Loucy (cell line): ENCODE results near the gene HMCN1.

Experiments used
- H2AFZ ChIP-seq: fragments of 200-600 bp; sonication (generic); 2 replicates; pipeline ENCODE4 v1.6.0; 2016; ENCODE audit warnings: antibody characterized with exemption, mild to moderate bottlenecking, low read length, moderate library complexity
- H3F3A ChIP-seq: fragments of 200-600 bp; 2 replicates; pipeline ENCODE4 v1.6.0; 2016; ENCODE audit warnings: antibody characterized with exemption, low read depth, mild to moderate bottlenecking
- H3K27me3 ChIP-seq: fragments of 200-600 bp; sonication (generic); 2 replicates; pipeline ENCODE4 v1.6.1; 2014; ENCODE audit warnings: low read length, mild to moderate bottlenecking; ENCODE audit not compliant: insufficient read depth, poor library complexity, severe bottlenecking
- H3K36me3 ChIP-seq: fragments of 200-600 bp; sonication (generic); 2 replicates; pipeline ENCODE4 v1.6.1; 2016; ENCODE audit warnings: low read length; ENCODE audit not compliant: insufficient read depth
- H3K4me1 ChIP-seq: fragments of 200-600 bp; sonication (generic); 2 replicates; pipeline ENCODE4 v1.5.1; 2014; ENCODE audit warnings: low read length, mild to moderate bottlenecking; ENCODE audit not compliant: insufficient read depth, poor library complexity, severe bottlenecking
- H3K4me2 ChIP-seq: fragments of 200-600 bp; sonication (generic); 2 replicates; pipeline ENCODE4 v1.6.0; 2014; ENCODE audit warnings: antibody characterized with exemption, low read length, low read depth, mild to moderate bottlenecking; ENCODE audit not compliant: poor library complexity, severe bottlenecking
- H3K4me3 ChIP-seq: fragments of 200-600 bp; sonication (generic); 2 replicates; pipeline ENCODE4 v1.5.1; 2014; ENCODE audit warnings: low read length, mild to moderate bottlenecking, mixed read lengths; ENCODE audit not compliant: poor library complexity, severe bottlenecking
- H3K79me2 ChIP-seq: fragments of 200-600 bp; sonication (generic); 2 replicates; pipeline ENCODE4 v1.6.1; 2014; ENCODE audit warnings: low read length; ENCODE audit not compliant: insufficient read depth
- H3K9ac ChIP-seq: fragments of 200-600 bp; sonication (generic); 2 replicates; pipeline ENCODE4 v1.6.0; 2014; ENCODE audit warnings: mild to moderate bottlenecking, low read depth, low read length, moderate library complexity; ENCODE audit not compliant: poor library complexity, severe bottlenecking
- H3K9me2 ChIP-seq: fragments of 200-600 bp; sonication (generic); replicated peaks from 2 replicates; pipeline ENCODE4 v1.6.1; 2016; ENCODE audit warnings: low read depth, low read length, mixed read lengths
- H3K9me3 ChIP-seq: fragments of 200-600 bp; sonication (generic); 2 replicates; pipeline ENCODE4 v1.6.1; 2014; ENCODE audit warnings: mild to moderate bottlenecking, antibody characterized with exemption, low read length, low read depth; ENCODE audit not compliant: insufficient read depth
- H4K20me1 ChIP-seq: fragments of 200-600 bp; sonication (generic); 2 replicates; pipeline ENCODE4 v1.6.0; 2014; ENCODE audit warnings: antibody characterized with exemption, low read length, mild to moderate bottlenecking; ENCODE audit not compliant: insufficient read depth, poor library complexity, severe bottlenecking
- CTCF ChIP-seq: fragments of 200-600 bp; sonication (generic); conservative IDR thresholded peaks from 2 replicates; pipeline ENCODE4 v1.5.1; 2014; ENCODE audit warnings: mild to moderate bottlenecking, antibody characterized with exemption, low read length
- EZH2phosphoT487 ChIP-seq: fragments of 200-600 bp; IDR thresholded peaks from 2 replicates; pipeline ENCODE4 v1.6.1; 2018; ENCODE audit warnings: antibody characterized with exemption, mild to moderate bottlenecking, moderate library complexity, borderline replicate concordance

Gene HMCN1

GRCh38 chr1:186102107-186102506 lies 367.9 kb downstream of the HMCN1 start:
- Histone ChIP-seq H3K27me3 (no peaks in the 10 kb centered on the region), H3K4me1 (no peaks in the 10 kb centered on the region), H3K4me2 (no peak overlapping the region), H2AFZ (no peak overlapping the region), H3K9me2 (no peaks in the 10 kb centered on the region), H3K9me3 (no peaks in the 10 kb centered on the region), H4K20me1 (no peaks in the 10 kb centered on the region), H3K79me2 (no peaks in the 10 kb centered on the region), H3K9ac (no peak overlapping the region), H3K4me3 (no peak overlapping the region), H3K36me3 (no peaks in the 10 kb centered on the region), H3F3A (no peaks in the 10 kb centered on the region)
- TF ChIP-seq EZH2phosphoT487 (no peak), CTCF (no peak)

- Histone ChIP-seq H3K27me3 (no peaks in the 10 kb centered on the region), H3K36me3 (no peaks in the 10 kb centered on the region), H3K79me2 (no peaks in the 10 kb centered on the region), H3F3A (no peaks in the 10 kb centered on the region), H3K9me2 (no peaks in the 10 kb centered on the region), H3K4me1 (no peaks in the 10 kb centered on the region), H3K9ac (no peak overlapping the region), H3K4me2 (no peak overlapping the region), H4K20me1 (no peaks in the 10 kb centered on the region), H2AFZ (no peak overlapping the region), H3K4me3 (no peak overlapping the region), H3K9me3 (no peaks in the 10 kb centered on the region)
- TF ChIP-seq EZH2phosphoT487 (no peak), CTCF (no peak)
Observed at GRCh38 chr1:186102547-186103148, 368.5 kb downstream of the HMCN1 start.

- Histone ChIP-seq H3K9ac (no peak overlapping the region), H3K79me2 (no peaks in the 10 kb centered on the region), H3F3A (no peaks in the 10 kb centered on the region), H4K20me1 (no peaks in the 10 kb centered on the region), H3K36me3 (no peaks in the 10 kb centered on the region), H3K9me2 (no peaks in the 10 kb centered on the region), H3K4me2 (no peak overlapping the region), H3K9me3 (no peaks in the 10 kb centered on the region), H3K27me3 (no peaks in the 10 kb centered on the region), H3K4me1 (no peaks in the 10 kb centered on the region), H2AFZ (no peak overlapping the region), H3K4me3 (no peak overlapping the region)
- TF ChIP-seq CTCF = no peak
- TF ChIP-seq EZH2phosphoT487 = no peak
Observed at GRCh38 chr1:186104459-186104858, 370.3 kb downstream of the HMCN1 start.
